GM18508 (cell line): ENCODE measurements around the gene PDCD6IP.
"Not testable (repeated sequence)": the region's sequence is repeated elsewhere in the genome, so short reads cannot be mapped to it uniquely, and the experiment has no call there.

Experiments used
- ATAC-seq: cut with Tn5 transposase; IDR thresholded peaks from one replicate; pipeline ENCODE4 v1.9.1; 2021; ENCODE audit warnings: moderate number of reproducible peaks; ENCODE audit not compliant: insufficient read depth, unreplicated experiment

Gene PDCD6IP

GRCh38 chr3:33798418-33799201 lies at the start of gene PDCD6IP:
Gene PDCD6IP, plus strand, starts transcription at chr3:33798630. Its CDS starts 99 bp downstream, at chr3:33798729.
- peak; percentile 60 for ATAC-seq

DNA sequence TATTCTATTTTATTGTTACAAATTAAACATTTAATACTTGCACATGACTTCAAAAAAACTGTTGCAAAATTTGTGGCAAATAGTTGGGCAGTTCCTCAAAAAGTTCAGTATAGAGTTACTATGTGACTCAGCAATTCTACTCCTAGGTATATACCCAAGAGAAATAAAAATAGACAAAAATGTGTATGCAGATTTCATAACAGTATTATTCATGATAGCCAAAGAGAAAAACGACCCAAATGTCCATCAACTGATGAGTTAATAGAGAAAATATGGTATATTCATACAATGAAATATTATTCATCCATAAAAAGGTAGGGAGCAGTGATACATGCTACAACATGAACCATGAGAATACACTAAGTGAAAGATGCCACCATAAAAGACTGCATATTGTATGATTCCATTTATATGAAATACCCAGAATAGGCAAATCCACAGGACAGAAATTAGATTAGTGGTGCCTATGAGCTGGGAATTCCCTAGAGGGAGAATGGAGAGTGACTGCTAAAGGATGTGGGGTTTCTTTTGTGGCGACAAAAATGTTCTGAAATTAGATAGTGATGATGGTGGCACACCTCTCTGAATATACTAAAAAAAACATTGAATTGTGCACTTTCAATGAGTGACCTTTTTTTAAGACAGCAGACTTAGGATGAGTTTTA lies 48.8 kb upstream of the PDCD6IP start:
- ATAC-seq, result no peak

- ATAC-seq, result no peak
Observed at GRCh38 chr3:33750211-33750548, 48.2 kb upstream of the PDCD6IP start.

DNA sequence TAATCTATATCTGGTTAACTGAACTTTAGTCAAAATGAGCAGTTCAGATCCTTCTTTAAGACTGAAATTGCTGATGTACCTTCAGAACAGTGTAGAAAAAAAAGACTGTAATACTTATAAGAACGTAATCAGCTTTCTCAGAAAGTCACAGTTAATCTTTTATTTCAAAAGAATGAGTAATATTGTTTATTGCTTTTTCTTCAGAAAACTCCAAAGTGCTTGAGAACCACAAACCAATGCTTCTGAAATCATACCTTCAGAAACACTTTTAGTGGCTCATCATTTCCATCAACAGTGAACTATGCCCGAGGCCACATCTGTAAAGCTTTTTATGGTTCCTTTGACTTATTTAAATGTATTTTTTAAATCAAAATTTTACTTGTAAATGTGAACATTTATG lies 47.1 kb upstream of the PDCD6IP start:
- ATAC-seq, result no peak

DNA sequence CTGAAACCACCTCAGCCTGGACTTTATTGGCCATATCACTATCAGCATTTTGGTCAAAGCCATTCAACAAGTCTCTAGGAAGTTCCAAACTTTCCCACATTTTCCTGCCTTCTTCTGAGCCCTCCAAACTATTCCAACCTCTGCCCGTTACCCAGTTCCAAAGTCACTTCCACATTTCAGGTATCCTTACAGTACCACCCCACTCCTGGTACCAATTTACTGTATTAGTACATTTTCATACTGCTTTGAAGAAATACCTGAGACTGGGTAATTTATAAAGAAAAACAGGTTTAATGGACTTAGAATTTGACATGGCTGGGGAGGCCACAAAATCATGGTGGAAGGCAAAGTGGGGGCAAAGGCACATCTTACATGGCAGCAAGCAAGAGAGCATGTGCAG lies 44.0 kb upstream of the PDCD6IP start:
- ATAC-seq, result not testable (repeated sequence)

DNA sequence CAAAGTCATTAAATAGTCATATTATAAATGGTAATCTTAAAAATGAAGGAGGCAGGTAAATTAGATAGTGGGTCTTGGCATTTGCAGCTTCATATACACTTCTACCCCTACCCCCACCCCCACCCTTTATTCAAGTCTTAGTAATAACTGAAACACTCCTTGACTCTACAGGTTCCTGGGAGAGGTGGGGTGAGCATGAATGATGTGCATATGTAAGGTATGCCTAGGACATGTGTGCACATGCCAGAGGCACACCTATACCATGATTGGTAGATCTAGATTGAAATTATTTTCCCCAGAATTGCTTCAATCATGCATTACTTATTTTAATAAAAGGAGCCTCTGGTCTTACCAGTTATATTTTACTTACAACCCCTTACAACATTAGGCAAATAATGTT lies 40.1 kb upstream of the PDCD6IP start:
- no peak for ATAC-seq

DNA sequence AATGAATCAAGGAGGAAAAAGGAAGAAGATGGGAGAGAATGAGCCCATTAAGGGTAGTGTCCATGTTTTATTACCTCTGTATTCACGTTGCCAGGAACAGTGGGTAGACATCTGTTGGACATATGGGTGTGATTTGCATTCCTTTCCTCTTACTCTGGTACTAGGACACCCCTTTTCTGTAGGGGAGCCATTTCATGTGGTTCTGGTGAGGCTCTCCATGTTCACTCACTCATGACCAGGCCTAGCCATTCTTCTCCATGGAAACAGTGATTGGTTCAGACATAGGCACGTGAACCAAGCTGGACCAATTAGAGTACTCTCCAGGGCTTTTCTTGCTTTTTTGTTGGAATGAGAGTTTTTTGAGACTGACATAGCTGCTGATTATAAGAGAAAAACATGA lies 39.6 kb upstream of the PDCD6IP start:
- no peak for ATAC-seq

- ATAC-seq, result no peak
Observed at GRCh38 chr3:33768578-33769330, 29.7 kb upstream of the PDCD6IP start.

DNA sequence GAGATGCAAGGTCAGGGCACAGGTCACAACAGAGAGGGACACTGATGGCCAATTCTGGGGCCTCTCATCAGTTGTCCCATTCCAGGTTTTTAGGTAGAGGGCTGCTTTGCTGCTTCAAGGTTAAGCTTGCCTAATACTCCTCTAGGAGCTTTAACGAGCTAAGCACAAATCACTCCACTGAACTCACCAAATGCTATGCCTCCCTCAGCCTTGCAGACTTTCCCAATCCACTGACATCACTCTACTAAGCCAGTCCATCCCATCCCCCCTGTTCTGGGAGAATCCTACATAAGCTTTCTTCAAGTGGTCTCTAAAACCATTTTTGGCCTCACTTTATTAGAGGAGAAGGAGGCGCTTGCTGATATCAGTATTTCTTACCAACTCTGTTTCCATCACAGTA lies 24.8 kb upstream of the PDCD6IP start:
- no peak for ATAC-seq

DNA sequence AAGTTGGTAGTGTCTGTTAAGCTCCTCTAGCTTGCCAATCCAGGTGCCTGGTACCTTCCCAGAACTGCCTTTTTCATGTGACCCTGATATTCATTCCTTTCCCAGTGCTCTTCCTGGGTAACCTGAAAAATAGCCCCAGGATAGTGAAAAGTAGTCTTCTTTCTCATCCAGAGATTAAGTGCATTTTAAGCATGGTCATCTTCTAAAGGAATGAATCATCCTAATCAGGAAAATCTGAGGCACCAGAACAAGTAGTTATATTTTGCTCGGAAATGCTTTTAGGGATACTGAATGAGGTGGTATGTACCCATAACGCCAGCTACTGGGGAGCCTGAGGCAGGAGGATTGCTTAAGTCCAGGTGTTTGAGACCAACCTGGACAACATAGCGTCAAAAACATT lies 23.1 kb upstream of the PDCD6IP start:
- no peak for ATAC-seq

DNA sequence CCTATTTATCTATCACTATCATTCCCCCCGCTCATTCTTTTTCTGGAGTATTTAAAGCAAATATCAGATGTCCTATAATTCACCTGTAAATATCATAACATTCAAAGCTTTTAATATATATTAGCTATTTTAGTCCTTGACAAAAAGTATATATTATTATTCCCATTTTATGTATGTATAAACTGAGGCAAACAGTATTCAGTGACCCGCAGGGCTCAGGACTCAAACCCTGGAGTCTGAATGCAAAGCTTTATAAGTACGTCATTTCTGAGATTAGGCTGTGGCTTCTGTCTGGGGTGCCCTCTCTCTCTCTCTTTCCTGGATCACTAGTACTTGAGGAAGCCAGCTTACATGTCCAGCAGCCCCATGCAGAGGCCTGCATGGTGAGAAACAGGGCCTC lies 20.4 kb upstream of the PDCD6IP start:
- ATAC-seq, result no peak

- ATAC-seq, result no peak
Observed at GRCh38 chr3:33779751-33780150, 18.7 kb upstream of the PDCD6IP start.

DNA sequence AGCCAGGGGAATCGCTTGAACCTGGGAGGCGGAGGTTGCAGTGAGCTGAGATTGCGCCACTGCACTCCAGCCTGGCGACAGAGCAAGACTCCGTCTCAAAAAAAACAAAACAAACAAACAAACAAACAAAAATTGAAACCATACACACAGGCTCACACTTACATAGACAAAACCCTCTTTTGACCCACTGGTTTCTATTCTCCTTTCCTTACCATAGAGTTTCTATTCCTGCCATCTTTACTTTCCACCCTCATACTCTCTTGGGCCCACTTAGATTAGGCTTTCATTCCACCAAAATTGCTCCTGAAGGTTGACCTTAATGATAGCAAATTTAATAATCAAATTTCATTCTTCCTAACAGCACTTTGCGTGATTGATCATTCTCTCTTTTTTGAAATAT lies 17.0 kb upstream of the PDCD6IP start:
- ATAC-seq, result not testable (repeated sequence)

DNA sequence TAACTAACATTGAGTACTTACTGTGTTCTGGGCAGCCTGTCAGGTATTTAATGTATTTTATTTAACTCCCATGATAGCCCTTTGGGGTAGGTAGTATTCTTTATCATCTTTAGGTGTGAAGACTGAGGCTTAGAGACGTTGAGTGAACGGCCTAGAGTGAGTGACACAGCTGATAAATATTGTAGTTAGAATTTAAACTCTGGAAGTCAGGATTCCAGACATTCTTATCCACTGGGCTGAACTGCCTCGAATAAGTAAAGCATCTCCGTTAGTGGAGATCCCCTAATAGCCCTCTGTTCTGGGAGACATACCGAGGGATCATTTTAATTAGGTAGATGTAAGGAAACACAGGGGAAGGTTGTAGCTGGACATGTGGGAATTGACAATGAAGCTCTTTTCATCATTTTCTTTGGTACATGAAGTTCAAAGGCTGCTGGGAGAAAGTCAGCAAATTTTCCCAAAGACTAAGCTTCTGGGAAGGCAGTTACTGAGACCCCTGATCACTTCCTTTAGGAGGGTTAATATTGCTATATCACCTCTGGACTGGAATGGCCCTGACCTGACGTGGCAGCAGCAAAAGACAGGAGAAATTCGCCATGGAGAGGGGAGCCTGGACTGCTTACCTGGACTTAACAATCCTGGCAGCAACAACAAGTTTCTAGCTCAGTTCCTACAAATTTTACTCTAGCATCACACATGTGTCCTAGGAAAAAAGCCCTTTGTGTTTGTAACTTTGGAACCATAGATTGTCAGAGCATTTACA lies 11.7 kb upstream of the PDCD6IP start:
- ATAC-seq, result no peak

GRCh38 chr3:33787328-33788009 lies 11.0 kb upstream of the PDCD6IP start:
- ATAC-seq, result no peak

DNA sequence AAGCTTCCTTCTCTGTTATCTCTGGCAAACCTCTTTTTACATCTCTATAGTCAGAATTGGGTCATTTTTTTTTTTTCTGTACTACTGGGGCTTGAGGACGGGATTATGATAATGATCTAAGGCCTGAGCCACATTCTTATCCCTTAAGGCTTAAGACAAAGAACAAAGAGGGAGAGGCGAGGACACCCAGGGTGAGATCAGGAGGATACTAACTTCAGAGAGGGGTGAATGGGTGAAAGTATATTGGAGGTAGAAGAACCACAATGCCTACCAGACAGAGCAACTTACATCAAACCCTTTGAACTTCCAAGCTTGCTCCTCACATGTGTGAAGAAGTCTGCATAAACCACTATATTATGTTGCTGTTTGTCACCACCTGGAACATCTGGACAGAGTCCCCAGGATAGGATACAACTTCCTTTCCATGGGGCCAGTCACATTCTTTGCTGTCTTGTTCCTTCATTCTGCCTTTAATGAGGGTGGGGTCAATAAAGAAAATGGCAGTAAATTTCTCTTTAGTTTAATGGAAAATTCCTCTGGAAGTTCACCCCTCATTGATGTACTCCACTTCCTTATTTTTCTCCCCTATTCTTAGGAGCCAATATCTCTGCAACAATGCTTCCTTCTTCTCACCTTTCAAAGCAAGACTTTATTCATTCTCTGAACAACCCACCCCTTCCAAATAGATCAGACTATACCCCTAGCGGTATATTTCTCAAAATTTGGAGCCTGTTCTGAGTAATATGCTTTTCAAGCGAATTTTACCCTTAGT lies 9.1 kb upstream of the PDCD6IP start:
- ATAC-seq, result no peak

DNA sequence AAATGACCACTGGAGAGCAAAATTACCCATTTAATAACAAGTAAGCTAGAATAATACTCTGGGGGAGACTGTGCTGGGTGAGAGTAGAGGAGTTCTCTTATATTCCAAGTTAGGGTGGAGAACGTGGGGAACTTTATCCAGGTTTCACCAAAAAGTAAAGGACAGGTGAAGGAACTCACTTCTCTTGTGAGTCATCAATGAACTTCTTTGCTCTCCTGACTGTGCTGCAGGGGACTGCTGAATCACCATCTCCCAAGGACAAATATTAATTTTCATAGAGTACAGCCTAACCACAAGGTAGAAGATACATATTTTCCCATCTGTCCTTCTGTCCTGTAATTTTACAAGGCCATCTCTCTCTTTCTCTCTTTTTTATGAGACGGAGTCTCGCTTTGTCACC lies 8.3 kb upstream of the PDCD6IP start:
- no peak for ATAC-seq

- ATAC-seq, result peak; percentile 48
Observed at GRCh38 chr3:33791477-33792166, 6.8 kb upstream of the PDCD6IP start.
